HG03280 (cell line): ENCODE data around the gene FBF1.

ENCODE experiments used
- ATAC-seq: cut with Tn5 transposase; IDR thresholded peaks from one replicate; pipeline ENCODE4 v1.9.1; 2021; ENCODE audit warnings: mild to moderate bottlenecking, moderate library complexity; ENCODE audit not compliant: unreplicated experiment

FBF1 gene

DNA sequence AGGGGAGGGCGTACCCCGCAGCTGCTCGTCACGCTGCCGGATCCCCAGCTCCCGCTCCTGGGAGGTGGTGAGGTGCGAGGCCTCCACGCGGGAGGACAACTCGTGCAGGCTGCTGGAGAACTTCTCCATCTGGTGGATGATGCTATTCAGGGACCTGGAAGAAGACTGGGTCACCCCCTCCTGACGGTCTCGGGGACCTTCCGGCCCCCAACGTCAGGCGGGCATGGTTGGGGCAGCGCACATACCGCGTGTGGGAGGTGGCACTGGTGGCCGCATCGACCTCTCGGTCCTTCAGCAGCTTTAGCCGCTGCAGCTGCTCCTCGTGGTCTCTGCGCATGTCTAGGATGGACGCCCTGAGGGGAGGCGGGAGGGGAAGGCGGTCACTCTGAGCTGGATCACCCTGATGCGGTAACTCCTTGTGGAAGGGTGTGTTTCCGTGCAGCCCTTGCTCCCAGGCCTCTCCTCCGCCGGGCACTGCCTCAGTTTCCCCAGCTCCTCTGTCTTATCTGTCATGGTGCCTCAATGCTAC lies 22.9 kb downstream of the FBF1 start:
- no peak for ATAC-seq

DNA sequence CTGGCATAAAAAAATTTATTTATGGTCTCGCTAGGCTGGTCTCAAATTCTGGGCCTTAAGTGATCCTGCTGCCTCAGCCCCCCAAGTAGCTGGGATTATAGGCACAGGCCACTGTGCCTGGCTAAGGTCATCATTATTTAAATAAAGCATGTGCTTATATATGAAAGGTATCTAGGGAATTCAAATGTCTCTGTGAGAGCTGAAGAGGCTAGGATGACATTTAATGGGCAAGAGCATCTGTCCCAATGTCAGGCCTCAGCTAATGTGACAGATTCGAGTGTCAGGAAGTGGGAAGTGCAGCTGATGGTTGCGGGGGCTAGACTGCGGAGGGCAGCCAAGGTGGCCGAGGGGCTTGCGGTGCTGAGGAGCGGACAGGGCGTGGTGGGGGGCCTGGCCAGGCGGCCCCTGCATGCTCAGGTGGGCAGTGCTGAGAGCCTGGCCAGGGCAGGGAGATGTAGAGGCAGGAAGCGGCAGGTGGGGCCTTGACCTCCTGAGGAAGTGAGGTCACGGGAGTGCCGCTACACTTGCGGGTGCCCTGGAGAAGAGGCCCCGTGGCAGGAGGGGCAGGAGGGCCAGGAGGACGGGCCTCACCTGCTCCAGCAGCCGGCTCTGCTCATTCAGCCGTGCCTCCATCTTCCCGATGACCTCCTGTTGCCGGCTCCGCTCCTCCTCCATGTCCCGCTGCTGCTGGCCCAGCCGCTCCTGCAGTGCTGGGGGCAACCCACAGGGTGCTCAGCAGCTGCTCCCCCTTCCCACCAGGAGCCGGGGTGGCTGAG lies 23.5 kb downstream of the FBF1 start:
- ATAC-seq, result no peak

DNA sequence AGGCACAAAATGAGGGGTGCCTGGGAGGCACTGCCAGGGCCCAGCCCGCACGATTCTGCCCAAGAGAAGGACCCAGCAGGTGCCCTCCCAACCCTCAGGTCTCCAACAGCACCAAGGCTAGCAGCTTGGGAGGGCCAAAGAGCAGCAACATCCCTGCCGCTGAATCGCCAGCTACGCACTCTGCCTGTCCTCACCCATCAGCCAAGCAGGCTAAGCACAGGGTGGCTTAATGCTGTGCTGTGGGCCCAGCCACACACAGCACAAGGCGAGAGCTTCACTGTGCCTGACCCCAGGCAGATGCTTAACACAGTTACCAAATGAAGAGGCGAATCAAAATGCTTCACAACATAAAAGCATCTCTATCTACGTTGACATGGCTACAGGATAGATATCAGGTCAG lies 25.6 kb downstream of the FBF1 start:
- ATAC-seq, result no peak

DNA sequence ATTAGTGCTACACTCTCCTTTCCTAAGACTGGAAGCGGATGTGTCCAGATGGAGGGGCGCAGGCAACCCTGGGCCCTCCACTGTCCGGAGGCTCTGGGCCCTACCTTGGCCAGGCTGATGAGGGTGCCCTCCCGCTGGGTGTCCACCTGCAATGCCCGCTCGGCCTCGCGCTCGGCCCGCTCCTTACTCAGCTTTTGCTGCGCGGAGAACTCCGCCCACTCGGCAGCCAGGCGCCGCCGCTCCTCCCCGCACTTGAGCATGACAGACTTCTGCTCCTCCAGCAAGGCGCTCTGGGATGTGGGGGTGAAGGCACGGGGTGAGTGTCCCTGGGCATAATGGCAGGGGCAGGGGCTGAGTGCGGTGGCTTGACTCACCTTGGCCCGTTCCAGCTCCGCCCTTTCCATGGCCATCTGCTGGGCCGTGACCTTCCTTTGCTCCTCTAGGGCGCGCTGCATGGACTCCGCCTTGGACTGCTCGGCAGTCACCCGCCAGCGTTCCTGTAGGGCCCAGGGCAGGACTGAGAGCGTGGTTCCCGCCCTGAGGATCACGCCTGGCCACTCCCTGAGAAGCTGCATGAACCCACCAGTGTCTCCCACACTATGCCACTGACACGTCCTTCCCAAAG lies 26.1 kb downstream of the FBF1 start:
- no peak for ATAC-seq

DNA sequence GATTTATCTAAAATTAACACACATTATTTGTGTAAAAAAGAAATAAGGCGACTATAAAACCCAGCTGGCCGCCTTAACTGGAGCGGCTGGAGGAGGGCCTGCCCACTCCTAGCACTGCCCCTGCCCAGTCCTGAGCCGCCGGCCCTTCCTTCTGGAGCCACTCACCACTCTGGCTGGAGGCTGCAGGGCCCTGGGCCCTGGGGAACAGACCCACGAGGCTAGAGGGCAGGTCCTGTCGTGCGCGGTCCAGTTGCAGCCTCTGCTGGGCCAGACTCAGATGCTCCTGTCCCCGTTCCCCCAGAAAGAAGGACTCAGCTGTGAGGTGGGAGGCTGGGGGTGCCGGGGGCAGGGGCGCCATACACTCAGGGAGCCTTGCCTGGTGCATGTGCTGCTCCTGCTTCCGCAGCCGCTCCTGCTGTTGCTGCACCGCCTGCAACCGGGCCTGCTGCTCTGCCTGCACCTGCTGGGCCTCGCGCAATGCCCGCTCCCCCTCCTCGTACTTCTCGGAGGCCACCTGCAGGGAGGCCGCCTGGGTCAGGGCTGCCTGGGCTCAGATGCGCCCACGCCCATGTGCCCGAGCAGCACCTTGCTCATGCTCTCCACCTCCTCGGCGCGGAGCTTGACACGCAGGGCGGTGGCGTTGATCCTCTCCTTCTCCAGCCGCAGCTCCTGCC lies 27.2 kb downstream of the FBF1 start:
- ATAC-seq, result no peak

DNA sequence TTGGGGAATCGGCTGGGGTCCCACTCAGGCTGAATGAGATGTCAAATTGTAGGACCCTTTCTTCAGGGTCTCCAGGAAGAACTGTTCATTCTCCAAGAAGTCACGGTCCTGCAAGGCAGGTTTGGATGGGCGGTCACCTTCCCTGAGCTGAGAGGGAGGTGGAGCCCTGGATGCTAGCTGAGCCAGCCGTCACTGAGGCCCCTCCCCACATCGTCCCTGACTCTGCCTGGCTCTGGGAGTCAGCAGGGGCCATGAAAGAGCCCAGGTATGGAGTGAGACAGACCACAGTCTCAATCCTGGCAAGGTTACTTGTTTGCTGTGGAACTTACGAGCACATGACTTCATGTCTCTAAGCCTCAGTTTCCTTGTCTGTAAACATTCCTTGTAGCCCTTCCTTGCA lies 30.1 kb downstream of the FBF1 start:
- ATAC-seq, result no peak

DNA sequence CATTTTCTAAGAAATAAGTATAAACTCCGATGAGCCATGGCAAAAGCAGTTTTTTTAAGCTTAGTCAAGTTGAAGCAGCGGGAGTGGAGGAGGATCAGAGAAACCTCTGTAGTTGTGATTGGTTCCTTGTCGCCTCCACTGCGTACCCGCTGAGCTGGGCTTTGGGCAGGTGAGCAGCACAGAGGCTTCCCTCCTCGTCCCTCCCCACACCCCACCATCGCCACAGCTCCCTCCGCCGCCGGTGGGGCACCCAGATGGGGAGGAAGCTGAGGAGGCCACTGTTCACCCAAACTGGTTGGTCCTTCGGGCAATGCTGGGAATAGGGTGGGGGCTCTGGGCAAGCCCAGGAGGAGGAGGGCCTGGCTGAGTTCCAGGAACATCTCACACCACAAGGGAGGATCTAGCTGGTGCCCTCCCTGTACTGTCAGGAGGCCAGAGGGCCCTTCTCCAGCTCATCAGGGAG lies 31.0 kb downstream of the FBF1 start:
- ATAC-seq, result no peak

DNA sequence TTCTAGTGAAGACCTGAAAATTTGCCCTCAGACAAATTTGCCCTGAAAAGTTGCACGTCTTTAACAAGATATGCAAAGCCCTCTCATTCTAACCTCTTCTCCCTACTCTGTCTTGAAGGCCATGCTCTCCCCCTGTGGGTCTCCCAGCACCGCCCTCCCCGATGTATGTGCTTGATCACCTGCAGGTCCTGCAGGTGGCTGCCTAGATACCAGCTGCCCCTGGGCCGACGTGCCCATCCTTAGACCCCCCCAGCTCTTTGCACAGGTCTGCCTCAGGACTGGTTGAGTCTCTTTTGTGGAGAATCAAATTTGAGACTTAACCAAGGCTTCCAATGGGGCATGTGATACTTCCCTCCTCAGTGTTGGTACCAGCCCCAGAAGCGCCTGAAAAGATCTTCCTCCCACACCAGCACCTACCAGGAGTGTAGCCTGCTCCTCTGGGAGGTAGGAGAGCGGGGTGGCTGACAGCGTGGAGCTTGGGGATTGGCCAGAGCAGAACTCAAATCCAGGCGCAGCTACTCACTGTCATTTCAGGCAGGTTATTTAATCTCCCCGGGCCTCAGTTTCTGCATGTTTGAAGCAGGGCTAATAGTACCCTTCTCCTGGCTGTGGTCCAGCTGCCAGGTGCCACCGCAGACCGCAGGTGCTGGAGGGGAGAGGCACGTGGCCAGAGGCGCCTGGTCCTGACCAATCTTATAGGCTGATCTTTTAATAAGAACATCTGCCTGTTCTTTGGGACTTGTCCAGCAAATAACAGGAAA lies 31.6 kb downstream of the FBF1 start:
- ATAC-seq, result no peak

DNA sequence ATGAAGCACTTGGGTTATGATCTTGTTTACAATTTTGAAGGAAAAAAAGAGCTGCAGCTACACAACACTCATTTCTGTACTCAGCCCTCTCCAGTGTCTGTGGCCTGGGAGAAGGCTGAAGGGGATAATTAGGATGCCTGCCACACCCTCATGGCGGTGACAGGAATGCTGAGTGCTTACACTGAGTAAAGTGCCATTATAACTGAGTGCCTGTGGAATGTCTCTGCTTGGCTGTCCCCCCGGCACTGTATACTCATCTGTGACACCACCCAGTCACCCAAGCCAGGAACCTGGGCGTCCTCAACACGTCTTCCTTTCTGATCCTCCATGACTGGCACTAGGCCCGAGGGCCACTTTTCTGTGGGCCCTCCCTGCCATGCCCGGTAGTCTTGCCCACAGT lies 32.6 kb downstream of the FBF1 start:
- ATAC-seq, result no peak

DNA sequence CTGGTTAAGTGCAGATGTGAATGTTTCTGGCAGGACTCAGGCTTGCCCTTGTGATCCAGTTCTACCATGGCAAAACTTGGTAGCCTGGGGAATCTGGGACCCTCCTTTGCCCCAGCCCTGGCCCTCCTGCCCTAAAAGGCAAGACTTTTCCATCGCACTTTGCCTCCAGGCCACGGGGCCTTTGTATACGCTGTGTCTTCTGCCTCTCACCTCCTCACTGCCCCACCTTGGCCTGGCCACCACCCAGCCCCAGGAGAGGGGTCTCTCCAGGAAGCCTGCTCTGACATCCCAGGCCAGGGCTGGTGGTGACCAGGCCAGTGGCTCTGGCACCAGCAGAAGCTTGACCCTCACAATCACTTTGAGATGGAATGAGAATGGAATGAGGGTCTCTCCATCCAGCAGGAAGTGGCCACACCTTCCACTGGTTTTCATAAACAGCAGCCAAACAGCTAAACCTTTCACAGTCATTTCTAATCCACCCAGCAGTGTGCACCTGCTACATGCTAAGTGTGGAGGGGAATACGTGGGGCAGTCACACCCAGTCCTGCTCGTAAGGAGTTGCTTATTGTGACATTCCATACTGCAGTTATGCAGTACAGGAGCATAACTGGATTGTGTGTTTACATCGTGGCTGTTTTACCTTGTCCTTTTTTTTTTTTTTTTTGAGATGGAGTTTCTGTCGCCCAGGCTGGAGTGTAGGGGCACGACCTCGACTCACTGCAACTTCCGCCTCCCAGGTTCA lies 34.5 kb downstream of the FBF1 start:
- ATAC-seq, result no peak

DNA sequence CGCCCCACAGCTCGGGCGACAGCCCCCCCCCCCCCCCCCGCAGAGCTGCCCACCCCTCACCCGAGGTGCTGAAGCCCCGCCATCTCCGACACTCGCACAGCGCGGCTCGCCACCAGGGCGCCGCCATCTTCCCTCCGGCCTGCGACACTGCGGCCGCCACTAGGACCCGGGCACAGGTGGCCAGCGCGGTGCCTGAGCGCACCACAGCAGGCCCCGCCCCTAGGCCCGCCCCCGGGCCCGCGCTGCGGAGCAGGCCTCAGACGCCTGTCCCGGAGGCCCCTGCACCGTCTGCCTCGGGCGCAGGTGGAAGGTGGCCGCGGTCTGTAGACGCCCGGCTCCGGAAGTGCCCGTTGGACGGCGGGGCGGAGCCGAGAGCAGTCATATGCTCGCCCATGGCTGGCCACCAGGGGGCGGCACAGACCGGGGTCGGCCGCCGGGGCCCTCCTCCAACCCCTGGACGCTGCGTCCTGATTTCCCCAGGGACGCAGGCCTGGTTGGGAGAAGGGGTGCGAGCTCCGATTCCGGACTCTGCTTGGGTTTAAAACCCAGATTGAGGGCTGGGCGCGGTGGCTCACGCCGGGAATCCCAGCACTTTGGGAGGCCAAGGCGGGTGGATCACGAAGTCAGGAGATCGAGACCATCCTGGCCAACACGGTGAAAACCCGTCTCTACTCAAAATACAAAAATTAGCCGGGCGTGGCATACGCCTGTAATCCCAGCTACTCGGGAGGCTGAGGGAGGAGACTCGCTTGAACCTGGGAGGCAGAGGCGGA lies 35.9 kb downstream of the FBF1 start, which contains the start of gene MRPL38:
TSS of gene MRPL38 (minus strand) at position 136 of the 773 bp plus-strand sequence. CDS start at position 127, 9 bp downstream.
- ATAC-seq, result peak; percentile 96

DNA sequence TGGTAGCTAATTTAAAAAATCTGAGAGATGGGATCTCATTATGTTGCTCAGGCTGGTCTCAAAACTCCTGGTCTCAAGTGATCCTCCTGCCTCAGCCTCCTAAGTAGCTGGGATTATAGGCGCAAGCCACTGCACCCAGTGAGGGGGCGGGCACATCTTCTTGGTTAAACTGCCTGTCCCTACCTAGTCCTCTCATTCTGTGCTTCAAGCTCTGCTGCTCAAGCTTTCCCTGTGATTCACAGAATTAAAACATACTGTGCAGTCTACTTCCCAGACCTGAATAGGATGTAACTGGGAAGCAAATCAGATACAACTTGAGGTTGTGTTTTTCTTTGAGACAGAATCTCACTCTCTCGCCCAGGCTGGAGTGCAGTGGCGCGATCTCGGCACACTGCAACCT lies 38.4 kb downstream of the FBF1 start:
- ATAC-seq, result no peak

DNA sequence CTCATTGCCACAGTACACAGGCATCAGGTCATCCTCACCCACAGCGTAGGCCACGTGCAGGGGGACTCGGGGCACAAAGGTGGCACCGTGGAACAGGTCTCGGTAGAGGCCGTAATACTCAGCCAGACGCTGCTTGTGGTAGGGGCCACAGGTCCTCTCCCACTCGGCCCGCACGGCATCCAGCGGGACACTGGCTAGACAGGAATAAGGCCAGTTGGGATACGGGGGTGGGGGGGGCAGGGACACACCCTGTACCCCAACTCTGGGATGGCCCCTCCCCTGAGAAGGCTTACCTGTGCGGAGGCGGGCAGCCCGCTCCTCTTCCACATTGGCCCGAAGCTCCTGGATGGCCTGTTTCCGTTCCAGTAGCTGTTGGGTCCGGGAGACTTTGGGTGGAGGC lies 39.1 kb downstream of the FBF1 start:
- ATAC-seq, result no peak

DNA sequence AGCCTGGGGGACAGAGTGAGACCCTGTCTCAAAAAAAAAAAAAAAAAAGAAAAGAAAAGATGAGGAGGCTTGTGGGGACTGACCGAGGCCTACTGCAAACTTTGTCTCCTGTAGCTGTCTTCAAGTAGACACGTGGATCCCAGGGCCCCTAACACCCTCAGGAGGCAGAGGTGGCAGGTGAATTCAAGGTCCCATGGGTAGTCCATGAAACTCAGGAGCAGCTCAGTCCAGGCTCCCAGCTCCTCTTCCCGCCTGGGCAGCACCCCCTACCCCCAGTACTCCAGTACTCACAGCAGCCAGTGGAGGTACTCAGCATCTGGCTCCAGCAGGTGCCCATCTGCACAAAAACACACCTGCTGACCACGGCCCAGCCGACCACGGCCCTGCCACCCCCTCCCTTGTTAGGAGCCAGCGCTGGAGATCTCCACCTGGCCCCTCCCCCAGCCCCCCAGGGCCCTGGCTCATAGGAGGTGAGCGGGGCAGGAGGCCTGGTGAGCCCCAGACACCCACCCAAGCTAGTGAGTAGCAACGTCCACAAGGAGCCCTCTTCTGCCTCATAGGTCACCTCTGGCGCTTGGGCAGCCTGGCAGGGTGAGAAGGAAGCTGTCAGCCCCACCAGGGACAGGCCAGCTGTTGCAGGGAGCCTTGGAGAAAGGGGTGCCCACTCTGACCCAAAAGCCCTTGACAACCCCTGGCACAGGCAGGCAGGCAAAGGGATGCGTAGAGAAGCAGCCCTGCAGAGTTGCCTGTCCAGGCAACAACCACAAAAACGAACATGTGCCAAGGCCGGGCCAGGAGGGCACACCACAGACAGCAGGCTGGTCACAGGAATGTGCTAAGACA lies 39.9 kb downstream of the FBF1 start:
- no peak for ATAC-seq

DNA sequence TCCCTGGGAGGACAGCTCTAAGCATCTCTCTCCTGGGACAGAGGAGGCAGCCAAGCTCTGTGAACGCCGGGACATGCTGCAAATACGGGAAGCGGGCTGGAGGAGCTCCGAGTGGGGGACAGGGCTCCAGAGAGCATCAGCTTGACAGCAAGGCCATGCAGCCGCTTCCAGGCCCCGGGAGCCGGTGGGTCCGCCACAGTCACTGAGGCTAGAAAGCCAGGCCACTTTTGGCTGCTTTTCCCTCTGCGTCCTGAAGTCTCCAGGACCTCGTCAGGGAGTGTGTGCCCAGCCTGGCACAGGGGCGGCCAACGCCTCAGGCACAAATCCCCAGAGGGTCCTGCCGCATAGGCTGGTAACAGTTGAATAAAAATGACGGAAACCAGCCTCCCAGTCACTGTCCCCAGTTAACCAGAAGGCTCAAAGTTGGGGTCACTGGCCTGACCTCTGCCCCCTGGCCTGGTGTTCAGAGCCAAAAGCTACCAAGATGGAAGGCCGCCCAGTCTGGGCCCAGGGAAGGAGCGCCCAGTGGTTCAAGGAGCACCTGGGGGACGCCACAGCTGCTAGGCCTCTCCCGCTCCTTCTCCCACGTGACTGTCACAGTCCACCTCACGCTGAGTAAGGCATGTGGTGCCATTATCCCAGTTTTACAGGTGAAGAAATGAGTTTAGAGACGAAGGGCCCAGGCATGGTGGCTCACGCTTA lies 40.9 kb downstream of the FBF1 start:
- ATAC-seq, result no peak

DNA sequence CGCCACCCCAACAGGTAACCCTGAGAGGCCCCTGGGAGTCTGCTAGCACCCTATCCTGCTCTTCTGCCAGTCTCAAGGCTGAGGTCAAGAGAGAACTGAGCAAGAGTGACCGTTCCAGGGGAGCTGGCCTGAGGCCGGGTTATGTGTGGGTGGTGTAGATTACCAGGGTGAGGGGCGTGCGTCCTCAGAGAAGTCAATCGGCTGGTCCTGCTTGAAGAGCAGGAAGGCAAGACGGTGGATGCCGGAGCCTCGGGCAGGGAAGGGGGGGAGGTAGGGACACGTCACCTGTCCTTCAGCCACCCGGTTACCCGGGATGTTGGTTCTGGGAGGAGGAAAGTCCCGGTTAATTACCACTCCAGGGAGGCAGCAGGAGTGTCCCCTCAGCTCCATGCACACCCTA lies 41.5 kb downstream of the FBF1 start:
- ATAC-seq, result no peak

DNA sequence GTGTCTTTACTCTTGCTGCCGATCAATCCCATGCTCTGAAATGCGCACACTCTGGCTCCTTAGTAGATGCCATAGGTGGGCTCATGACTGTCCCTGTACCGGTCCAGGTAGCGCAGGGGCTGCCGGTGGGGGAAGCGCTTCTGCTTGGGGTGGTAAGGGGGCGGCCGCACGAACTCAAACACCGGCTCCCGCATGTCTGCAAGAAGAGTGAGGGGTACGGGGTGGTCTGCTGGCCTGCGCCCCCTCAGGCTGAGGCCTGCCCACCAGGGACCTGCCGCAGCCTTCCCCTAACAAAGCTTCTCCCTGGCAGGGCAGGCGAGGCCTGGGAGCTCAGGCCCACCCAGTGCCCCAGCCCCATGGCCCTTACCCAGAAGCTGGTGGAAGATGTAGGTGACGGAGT lies 42.1 kb downstream of the FBF1 start:
- ATAC-seq, result no peak

DNA sequence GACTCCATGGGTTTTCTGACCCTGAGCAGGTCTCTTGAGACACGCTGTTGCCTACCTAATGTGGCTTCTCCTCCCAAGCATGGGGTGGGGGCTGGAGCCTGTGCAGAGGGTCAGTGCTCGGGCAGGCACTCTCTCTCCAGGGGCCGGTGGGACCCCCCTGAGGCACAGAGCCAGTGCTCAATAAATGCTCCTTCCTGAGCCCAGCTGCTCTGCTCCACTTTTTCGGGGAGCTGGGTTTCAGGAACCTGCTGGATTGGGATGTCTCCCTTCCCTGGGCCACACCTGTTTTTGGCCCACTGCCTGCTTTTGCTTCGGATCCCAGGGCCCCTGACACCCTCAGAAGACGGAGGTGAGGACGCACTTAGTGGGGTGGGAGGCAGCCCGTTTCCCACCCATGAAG lies 42.8 kb downstream of the FBF1 start:
- ATAC-seq, result no peak
